Measurements from ENCODE around the gene EYS. TPM values are rescaled to one million over a fixed set of nuclear protein-coding genes. Genes with fewer than 3 reads are reported as not detected.

The EYS gene
- total and polyA plus RNA-seq, 5 donors from 2014 or later, result 0.03 to 0.09 (median 0.05) TPM; not detected in 1

GRCh38 chr6:64072686-64073085 is 1634.3 kb downstream of the EYS start:
- DNase-seq (no peak), ATAC-seq (ENCODE audit: low read depth in 2 of 2) (no peak)
- H3K27me3 ChIP-seq (ENCODE audit: control insufficient read depth, insufficient read depth, low read length), result no peaks in the 10 kb centered on the region
- no peaks in the 10 kb centered on the region for H3K9me3 ChIP-seq (ENCODE audit: control insufficient read depth in 2 of 2, low read length in 2 of 2)
- no peak overlapping the region for H3K27ac Mint-ChIP-seq
- H3K4me3 ChIP-seq (ENCODE audit: low read depth, low read length), result no peak overlapping the region
- no peaks in the 10 kb centered on the region for H3K4me1 Mint-ChIP-seq
- no peak overlapping the region for H3K4me3 Mint-ChIP-seq
- peaks cover 0 to 3% (median 2%) of the 10 kb centered on the region in 7 donors for H3K9me3 Mint-ChIP-seq
- H3K36me3 ChIP-seq (ENCODE audit: control insufficient read depth, insufficient read depth, low read length), result no peaks in the 10 kb centered on the region
- H3K4me1 ChIP-seq (ENCODE audit: control insufficient read depth, insufficient read depth, low read length, poor library complexity, severe bottlenecking), result no peaks in the 10 kb centered on the region
- H3K27me3 Mint-ChIP-seq, result no peaks in the 10 kb centered on the region
- H3K36me3 Mint-ChIP-seq, result no peaks in the 10 kb centered on the region
- no peak overlapping the region for H3K27ac ChIP-seq (ENCODE audit: insufficient read depth, low read length, poor library complexity, severe bottlenecking)

- DNase-seq, result no peak
- H3K9me3 ChIP-seq (ENCODE audit: control insufficient read depth in 2 of 2, low read length in 2 of 2), result no peaks in the 10 kb centered on the region
- Mint-ChIP-seq H3K9me3 (peaks cover 0 to 13% (median 4%) of the 10 kb centered on the region in 7 donors), H3K27ac (no peak overlapping the region), H3K4me3 (no peak overlapping the region), H3K36me3 (no peaks in the 10 kb centered on the region), H3K27me3 (no peaks in the 10 kb centered on the region), H3K4me1 (no peaks in the 10 kb centered on the region)
- H3K27ac ChIP-seq (ENCODE audit: insufficient read depth, low read length, poor library complexity, severe bottlenecking), result no peak overlapping the region
- H3K4me1 ChIP-seq (ENCODE audit: control insufficient read depth, insufficient read depth, low read length, poor library complexity, severe bottlenecking), result no peaks in the 10 kb centered on the region
- no peaks in the 10 kb centered on the region for H3K36me3 ChIP-seq (ENCODE audit: control insufficient read depth, insufficient read depth, low read length)
- no peak overlapping the region for H3K4me3 ChIP-seq (ENCODE audit: low read depth, low read length)
- no peak for ATAC-seq (ENCODE audit: low read depth in 2 of 2)
- H3K27me3 ChIP-seq (ENCODE audit: control insufficient read depth, insufficient read depth, low read length), result no peaks in the 10 kb centered on the region
Observed at GRCh38 chr6:64064919-64065318, 1642.1 kb downstream of the EYS start.

- no peaks in the 10 kb centered on the region for H3K4me1 Mint-ChIP-seq
- no peaks in the 10 kb centered on the region for H3K36me3 ChIP-seq (ENCODE audit: control insufficient read depth, insufficient read depth, low read length)
- no peaks in the 10 kb centered on the region for H3K4me1 ChIP-seq (ENCODE audit: control insufficient read depth, insufficient read depth, low read length, poor library complexity, severe bottlenecking)
- ATAC-seq (ENCODE audit: low read depth in 2 of 2) (no peak), DNase-seq (no peak)
- no peak overlapping the region for H3K27ac Mint-ChIP-seq
- H3K36me3 Mint-ChIP-seq, result no peaks in the 10 kb centered on the region
- no peaks in the 10 kb centered on the region for H3K27me3 ChIP-seq (ENCODE audit: control insufficient read depth, insufficient read depth, low read length)
- H3K9me3 ChIP-seq (ENCODE audit: control insufficient read depth in 2 of 2, low read length in 2 of 2), result no peaks in the 10 kb centered on the region
- no peak overlapping the region for H3K4me3 ChIP-seq (ENCODE audit: low read depth, low read length)
- no peaks in the 10 kb centered on the region for H3K27me3 Mint-ChIP-seq
- no peak overlapping the region for H3K4me3 Mint-ChIP-seq
- peaks cover 0 to 14% (median 4%) of the 10 kb centered on the region in 7 donors for H3K9me3 Mint-ChIP-seq
- no peak overlapping the region for H3K27ac ChIP-seq (ENCODE audit: insufficient read depth, low read length, poor library complexity, severe bottlenecking)
Observed at GRCh38 chr6:64062960-64063683, 1643.9 kb downstream of the EYS start.

GRCh38 chr6:64054861-64055260 is 1652.2 kb downstream of the EYS start:
- DNase-seq, result no peak
- Mint-ChIP-seq H3K4me1 (no peaks in the 10 kb centered on the region), H3K9me3 (peaks cover 0 to 9% (median 1%) of the 10 kb centered on the region in 7 donors), H3K27ac (no peak overlapping the region), H3K4me3 (no peak overlapping the region), H3K36me3 (no peaks in the 10 kb centered on the region), H3K27me3 (no peaks in the 10 kb centered on the region)
- H3K9me3 ChIP-seq (ENCODE audit: control insufficient read depth in 2 of 2, low read length in 2 of 2), result no peaks in the 10 kb centered on the region
- H3K27me3 ChIP-seq (ENCODE audit: control insufficient read depth, insufficient read depth, low read length), result no peaks in the 10 kb centered on the region
- no peak for ATAC-seq (ENCODE audit: low read depth in 2 of 2)
- H3K27ac ChIP-seq (ENCODE audit: insufficient read depth, low read length, poor library complexity, severe bottlenecking), result no peak overlapping the region
- H3K4me3 ChIP-seq (ENCODE audit: low read depth, low read length), result no peak overlapping the region
- H3K36me3 ChIP-seq (ENCODE audit: control insufficient read depth, insufficient read depth, low read length), result no peaks in the 10 kb centered on the region
- H3K4me1 ChIP-seq (ENCODE audit: control insufficient read depth, insufficient read depth, low read length, poor library complexity, severe bottlenecking), result no peaks in the 10 kb centered on the region

GRCh38 chr6:64050590-64050989 is 1656.4 kb downstream of the EYS start:
- Mint-ChIP-seq H3K36me3 (no peaks in the 10 kb centered on the region), H3K4me1 (no peaks in the 10 kb centered on the region), H3K9me3 (peaks cover 0 to 5% (median 2%) of the 10 kb centered on the region in 7 donors), H3K27me3 (no peaks in the 10 kb centered on the region), H3K4me3 (no peak overlapping the region), H3K27ac (no peak overlapping the region)
- DNase-seq (no peak), ATAC-seq (ENCODE audit: low read depth in 2 of 2) (no peak)
- Histone ChIP-seq H3K27ac (ENCODE audit: insufficient read depth, low read length, poor library complexity, severe bottlenecking) (no peak overlapping the region), H3K9me3 (ENCODE audit: control insufficient read depth in 2 of 2, low read length in 2 of 2) (no peaks in the 10 kb centered on the region), H3K27me3 (ENCODE audit: control insufficient read depth, insufficient read depth, low read length) (no peaks in the 10 kb centered on the region), H3K4me3 (ENCODE audit: low read depth, low read length) (no peak overlapping the region), H3K36me3 (ENCODE audit: control insufficient read depth, insufficient read depth, low read length) (no peaks in the 10 kb centered on the region), H3K4me1 (ENCODE audit: control insufficient read depth, insufficient read depth, low read length, poor library complexity, severe bottlenecking) (no peaks in the 10 kb centered on the region)

GRCh38 chr6:64049736-64050135 is 1657.3 kb downstream of the EYS start:
- no peaks in the 10 kb centered on the region for H3K36me3 Mint-ChIP-seq
- H3K9me3 Mint-ChIP-seq, result peaks cover 0 to 5% (median 2%) of the 10 kb centered on the region in 7 donors
- H3K36me3 ChIP-seq (ENCODE audit: control insufficient read depth, insufficient read depth, low read length), result no peaks in the 10 kb centered on the region
- H3K4me3 Mint-ChIP-seq, result no peak overlapping the region
- H3K27me3 ChIP-seq (ENCODE audit: control insufficient read depth, insufficient read depth, low read length), result no peaks in the 10 kb centered on the region
- no peak overlapping the region for H3K4me3 ChIP-seq (ENCODE audit: low read depth, low read length)
- no peaks in the 10 kb centered on the region for H3K27me3 Mint-ChIP-seq
- no peaks in the 10 kb centered on the region for H3K4me1 ChIP-seq (ENCODE audit: control insufficient read depth, insufficient read depth, low read length, poor library complexity, severe bottlenecking)
- no peak overlapping the region for H3K27ac ChIP-seq (ENCODE audit: insufficient read depth, low read length, poor library complexity, severe bottlenecking)
- ATAC-seq (ENCODE audit: low read depth in 2 of 2), result no peak
- no peaks in the 10 kb centered on the region for H3K9me3 ChIP-seq (ENCODE audit: control insufficient read depth in 2 of 2, low read length in 2 of 2)
- DNase-seq, result no peak
- no peaks in the 10 kb centered on the region for H3K4me1 Mint-ChIP-seq
- H3K27ac Mint-ChIP-seq, result no peak overlapping the region

GRCh38 chr6:64046746-64047208 is 1660.2 kb downstream of the EYS start:
- Histone ChIP-seq H3K9me3 (ENCODE audit: control insufficient read depth in 2 of 2, low read length in 2 of 2) (no peaks in the 10 kb centered on the region), H3K36me3 (ENCODE audit: control insufficient read depth, insufficient read depth, low read length) (no peaks in the 10 kb centered on the region), H3K27me3 (ENCODE audit: control insufficient read depth, insufficient read depth, low read length) (no peaks in the 10 kb centered on the region), H3K27ac (ENCODE audit: insufficient read depth, low read length, poor library complexity, severe bottlenecking) (no peak overlapping the region), H3K4me3 (ENCODE audit: low read depth, low read length) (no peak overlapping the region), H3K4me1 (ENCODE audit: control insufficient read depth, insufficient read depth, low read length, poor library complexity, severe bottlenecking) (no peaks in the 10 kb centered on the region)
- H3K9me3 Mint-ChIP-seq, result peaks cover 0 to 7% (median 2%) of the 10 kb centered on the region in 7 donors
- H3K4me1 Mint-ChIP-seq, result no peaks in the 10 kb centered on the region
- H3K4me3 Mint-ChIP-seq, result no peak overlapping the region
- no peaks in the 10 kb centered on the region for H3K27me3 Mint-ChIP-seq
- no peak overlapping the region for H3K27ac Mint-ChIP-seq
- H3K36me3 Mint-ChIP-seq, result no peaks in the 10 kb centered on the region
- ATAC-seq (ENCODE audit: low read depth in 2 of 2) (no peak), DNase-seq (no peak)

GRCh38 chr6:64041373-64041772 is 1665.7 kb downstream of the EYS start:
- H3K9me3 Mint-ChIP-seq, result peaks cover 0 to 2% (median 0%) of the 10 kb centered on the region in 7 donors
- no peaks in the 10 kb centered on the region for H3K4me1 Mint-ChIP-seq
- no peaks in the 10 kb centered on the region for H3K9me3 ChIP-seq (ENCODE audit: control insufficient read depth in 2 of 2, low read length in 2 of 2)
- H3K4me3 ChIP-seq (ENCODE audit: low read depth, low read length), result no peak overlapping the region
- H3K27me3 Mint-ChIP-seq, result no peaks in the 10 kb centered on the region
- H3K27ac ChIP-seq (ENCODE audit: insufficient read depth, low read length, poor library complexity, severe bottlenecking), result no peak overlapping the region
- H3K36me3 ChIP-seq (ENCODE audit: control insufficient read depth, insufficient read depth, low read length), result no peaks in the 10 kb centered on the region
- DNase-seq (no peak), ATAC-seq (ENCODE audit: low read depth in 2 of 2) (no peak)
- no peak overlapping the region for H3K4me3 Mint-ChIP-seq
- no peaks in the 10 kb centered on the region for H3K36me3 Mint-ChIP-seq
- H3K27ac Mint-ChIP-seq, result no peak overlapping the region
- H3K4me1 ChIP-seq (ENCODE audit: control insufficient read depth, insufficient read depth, low read length, poor library complexity, severe bottlenecking), result no peaks in the 10 kb centered on the region
- H3K27me3 ChIP-seq (ENCODE audit: control insufficient read depth, insufficient read depth, low read length), result no peaks in the 10 kb centered on the region
